Kidney (tissue), 14 donors: ENCODE results near the gene FKBP10. TPM values are rescaled to one million over a fixed set of nuclear protein-coding genes. Genes with fewer than 3 reads are reported as not detected.

ENCODE experiments used
- DNase-seq, 5 donors: peaks; one replicate each; pipeline ENCODE4 v3.0.0-alpha.2; 2013 to 2020
- FAIRE-seq: peaks from 2 replicates; lab custom pipeline; 2012; peaks lifted over from hg19 to GRCh38; lab: Jason Lieb, UNC
- H3K27ac ChIP-seq, 2 donors: one replicate each; pipeline ENCODE4 v1.7.0; 2013; ENCODE audit warnings: low read depth in 2 of 2, low read length in 2 of 2, inconsistent platforms in 1 of 2
- H3K27me3 ChIP-seq: one replicate; pipeline ENCODE4 v1.7.1; 2013; ENCODE audit warnings: low read length, inconsistent platforms; ENCODE audit not compliant: control insufficient read depth, insufficient read depth
- H3K36me3 ChIP-seq, 3 donors: one replicate each; pipeline versions ENCODE4 v1.7.0 to v1.7.1; 2013; ENCODE audit warnings: low read length in 3 of 3, control low read depth in 1 of 3, inconsistent platforms in 1 of 3; ENCODE audit not compliant: insufficient read depth in 3 of 3, control insufficient read depth in 2 of 3
- H3K4me1 ChIP-seq, 3 donors: one replicate each; pipeline versions ENCODE4 v1.7.0 to v1.7.1; 2013; ENCODE audit warnings: low read length in 3 of 3, inconsistent platforms in 1 of 3, low read depth in 1 of 3; ENCODE audit not compliant: control insufficient read depth in 2 of 3, insufficient read depth in 2 of 3
- H3K4me3 ChIP-seq, 3 donors: one replicate each; pipeline versions ENCODE4 v1.7.0 to v1.8.1; 2013; ENCODE audit warnings: low read length in 3 of 3, control low read depth in 1 of 3, inconsistent platforms in 1 of 3
- H3K9ac ChIP-seq, 3 donors: one replicate each; pipeline versions ENCODE4 v1.7.0 to v1.7.1; 2013; ENCODE audit warnings: low read length in 3 of 3, control low read depth in 1 of 3, inconsistent platforms in 1 of 3
- H3K9me3 ChIP-seq, 3 donors: one replicate each; pipeline versions ENCODE4 v1.7.0 to v1.7.1; 2013; ENCODE audit warnings: low read length in 3 of 3, control low read depth in 1 of 3, inconsistent platforms in 1 of 3; ENCODE audit not compliant: control insufficient read depth in 2 of 3, insufficient read depth in 1 of 3
- intact Hi-C: fragments of 100-400 bp; cut with DNase I; formaldehyde crosslinking; loops from one replicate; pipeline ENCODE4 v1.11.1; 2022
- polyA plus RNA-seq: library from polyadenylated mRNA; stranded (reverse); fragments of 350-450 nt; fragmentation: Illumina TruSeq; extraction: RNeasy Lipid Tissue Mini Kit (QIAGEN cat#74804); gene quantifications from one replicate; pipeline ENCODE4 v1.2.3, GENCODE V29; 2014; ENCODE audit warnings: low read depth, low replicate concordance; ENCODE audit not compliant: insufficient read depth
- total RNA-seq: library from RNA; stranded (reverse); fragmentation: NEBNext Ultra II Directional; extraction: Animal tissue kit (Norgen Biotek cat#: 25700); gene quantifications from one replicate; pipeline ENCODE4 v1.2.1, GENCODE V29; 2021
- TF ChIP-seq, protein P1 (sequence below): IDR thresholded peaks from 3 replicates; pipeline ENCODE4 v1.5.1; 2012; ENCODE audit warnings: mild to moderate bottlenecking, moderate library complexity, borderline replicate concordance; ENCODE audit not compliant: insufficient read depth; ENCODE audit errors: extremely low read depth
- donor health status: control.
- donor health status: control.
- donor health status: control.
- donor health status: control.
- donor health status: control.
- donor health status: DM: yes; HTN: yes; CAD: no.
- donor health status: Normal renal cell carcinoma (clear cell type).

The FKBP10 gene
- total and polyA plus RNA-seq, 2 donors from 2014 or later: 19.6 to 38.3 TPM

DNA sequence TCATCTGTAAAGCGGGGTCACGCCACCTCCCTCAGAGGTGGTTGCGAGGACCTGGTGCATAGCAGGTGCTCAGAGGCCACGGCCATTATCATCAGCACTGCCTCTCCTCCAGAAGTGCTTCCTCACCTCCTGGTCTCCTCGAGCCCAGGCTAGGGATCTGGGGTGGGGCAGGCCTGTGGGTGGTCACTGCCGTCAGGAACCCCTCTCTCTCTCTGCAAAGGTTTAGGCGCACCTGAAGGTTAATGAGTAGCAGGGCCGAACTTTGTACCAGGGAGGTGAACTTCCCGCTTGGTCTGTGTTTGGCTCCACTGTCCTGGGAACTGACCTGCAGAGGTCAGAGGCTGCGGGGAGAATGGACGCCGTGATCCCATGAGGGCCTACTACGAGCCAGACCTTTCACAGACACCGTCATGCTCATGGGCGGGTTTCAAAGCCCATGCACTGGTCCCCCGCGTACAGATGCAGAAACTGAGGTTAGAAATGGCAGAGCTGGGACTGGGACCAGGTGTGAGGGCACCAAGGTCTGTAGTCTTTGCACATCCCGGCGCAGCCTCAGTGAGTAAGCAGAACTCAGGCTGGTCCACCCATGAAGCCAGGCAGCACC, 40.1 kb upstream of the FKBP10 start:
- Histone ChIP-seq H3K9me3 (no peaks in the 10 kb centered on the region), H3K27me3 (no peaks in the 10 kb centered on the region), H3K9ac (peak overlapping the region in 1 of 3 donors; percentile 51), H3K4me1 (peaks cover 6 to 53% (median 48%) of the 10 kb centered on the region in 3 donors), H3K4me3 (peak overlapping the region in 1 of 3 donors; percentile 29), H3K36me3 (peaks cover 8 to 33% (median 25%) of the 10 kb centered on the region in 3 donors), H3K27ac (peak overlapping the region; percentile 84 to 86)
- DNase-seq: peak in 1 of 5 donors; percentile 50
- intact Hi-C loops: no loop called here
- FAIRE-seq: no peak
- TF ChIP-seq, protein P1, sequence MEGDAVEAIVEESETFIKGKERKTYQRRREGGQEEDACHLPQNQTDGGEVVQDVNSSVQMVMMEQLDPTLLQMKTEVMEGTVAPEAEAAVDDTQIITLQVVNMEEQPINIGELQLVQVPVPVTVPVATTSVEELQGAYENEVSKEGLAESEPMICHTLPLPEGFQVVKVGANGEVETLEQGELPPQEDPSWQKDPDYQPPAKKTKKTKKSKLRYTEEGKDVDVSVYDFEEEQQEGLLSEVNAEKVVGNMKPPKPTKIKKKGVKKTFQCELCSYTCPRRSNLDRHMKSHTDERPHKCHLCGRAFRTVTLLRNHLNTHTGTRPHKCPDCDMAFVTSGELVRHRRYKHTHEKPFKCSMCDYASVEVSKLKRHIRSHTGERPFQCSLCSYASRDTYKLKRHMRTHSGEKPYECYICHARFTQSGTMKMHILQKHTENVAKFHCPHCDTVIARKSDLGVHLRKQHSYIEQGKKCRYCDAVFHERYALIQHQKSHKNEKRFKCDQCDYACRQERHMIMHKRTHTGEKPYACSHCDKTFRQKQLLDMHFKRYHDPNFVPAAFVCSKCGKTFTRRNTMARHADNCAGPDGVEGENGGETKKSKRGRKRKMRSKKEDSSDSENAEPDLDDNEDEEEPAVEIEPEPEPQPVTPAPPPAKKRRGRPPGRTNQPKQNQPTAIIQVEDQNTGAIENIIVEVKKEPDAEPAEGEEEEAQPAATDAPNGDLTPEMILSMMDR: no peak

GRCh38 chr17:41773190-41773588, 39.6 kb upstream of the FKBP10 start:
- H3K27me3 ChIP-seq: no peaks in the 10 kb centered on the region
- DNase-seq (peak; percentile 80 to 94 (median 84)), FAIRE-seq (no peak)
- no peak overlapping the region for H3K9ac ChIP-seq
- intact Hi-C loops: no loop called here
- peaks cover 7 to 29% (median 22%) of the 10 kb centered on the region in 3 donors for H3K36me3 ChIP-seq
- no peaks in the 10 kb centered on the region for H3K9me3 ChIP-seq
- peaks cover 6 to 58% (median 53%) of the 10 kb centered on the region in 3 donors for H3K4me1 ChIP-seq
- peak overlapping the region in 1 of 3 donors; percentile 29 for H3K4me3 ChIP-seq
- H3K27ac ChIP-seq: peak overlapping the region; percentile 84 to 86
- TF ChIP-seq, protein P1: no peak

DNA sequence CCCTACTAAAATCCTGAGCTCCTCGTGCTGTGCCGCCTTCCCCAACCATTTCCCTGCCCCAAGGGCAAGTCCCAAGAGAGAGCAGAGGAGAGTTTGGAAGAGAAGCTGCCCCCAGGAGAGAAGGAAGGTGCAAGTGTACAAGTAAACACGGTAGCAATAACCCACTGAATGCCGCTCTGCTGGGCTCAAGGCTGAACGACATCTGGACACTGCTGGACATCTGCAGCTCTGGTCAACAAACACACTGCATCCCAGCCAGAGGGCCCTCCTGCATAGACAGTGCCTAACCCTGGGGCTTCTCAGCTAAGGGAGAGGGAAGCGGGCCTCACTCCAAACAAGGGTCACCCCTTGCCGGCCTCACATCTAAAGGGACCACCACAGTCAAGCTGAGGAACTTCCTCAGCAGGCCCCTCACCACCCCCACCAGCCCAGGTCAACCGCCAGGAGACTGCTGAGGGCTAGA, 39.0 kb upstream of the FKBP10 start:
- TF ChIP-seq, protein P1: no peak
- intact Hi-C loops: no loop called here
- Histone ChIP-seq H3K4me3 (no peak overlapping the region), H3K9ac (no peak overlapping the region), H3K9me3 (no peaks in the 10 kb centered on the region), H3K4me1 (peaks cover 6 to 59% (median 55%) of the 10 kb centered on the region in 3 donors), H3K27me3 (no peaks in the 10 kb centered on the region), H3K36me3 (peaks cover 5 to 24% (median 19%) of the 10 kb centered on the region in 3 donors), H3K27ac (peak overlapping the region; percentile 84 to 86)
- DNase-seq (peak in 3 of 5 donors; percentile 40 to 72 (median 63)), FAIRE-seq (no peak)
